NCI-H2196 (cell line): ENCODE measurements around the gene SLC39A9.
"Not testable (repeated sequence)": the region's sequence is repeated elsewhere in the genome, so short reads cannot be mapped to it uniquely, and the experiment has no call there.

ENCODE experiments used
- DNase-seq: peaks from one replicate; lab custom pipeline; 2025; ENCODE audit not compliant: unreplicated experiment; lab: John Stamatoyannopoulos, UW

The SLC39A9 gene

GRCh38 chr14:69416087-69416486, 17.6 kb downstream of the SLC39A9 start:
- not testable (repeated sequence) for DNase-seq

GRCh38 chr14:69423279-69423678, 24.8 kb downstream of the SLC39A9 start:
- no peak for DNase-seq

GRCh38 chr14:69424149-69424923, 25.8 kb downstream of the SLC39A9 start:
- DNase-seq = no peak

- no peak for DNase-seq
These were observed 29.1 kb downstream of the SLC39A9 start for GRCh38 chr14:69427596-69427995.

GRCh38 chr14:69428289-69428998, 30.0 kb downstream of the SLC39A9 start:
- no peak for DNase-seq

- no peak for DNase-seq
These were observed 31.2 kb downstream of the SLC39A9 start for GRCh38 chr14:69429643-69430042.

GRCh38 chr14:69430306-69430939, 31.9 kb downstream of the SLC39A9 start:
- DNase-seq = no peak

GRCh38 chr14:69432364-69432763, 33.9 kb downstream of the SLC39A9 start:
- DNase-seq = no peak

- DNase-seq = no peak
These were observed 41.2 kb downstream of the SLC39A9 start for GRCh38 chr14:69439521-69440270.

- DNase-seq = no peak
These were observed 43.5 kb downstream of the SLC39A9 start for GRCh38 chr14:69441948-69442347.

GRCh38 chr14:69443296-69443805, 44.9 kb downstream of the SLC39A9 start:
- DNase-seq = no peak

GRCh38 chr14:69449216-69449615, 50.7 kb downstream of the SLC39A9 start:
- no peak for DNase-seq

GRCh38 chr14:69451941-69452340, 53.4 kb downstream of the SLC39A9 start:
- DNase-seq = no peak

GRCh38 chr14:69458350-69458749, 59.9 kb downstream of the SLC39A9 start:
- no peak for DNase-seq

- DNase-seq = no peak
These were observed 60.6 kb downstream of the SLC39A9 start for GRCh38 chr14:69459122-69459521.

- peak; percentile 71 for DNase-seq
These were observed 61.7 kb downstream of the SLC39A9 start for GRCh38 chr14:69460093-69460701.

- no peak for DNase-seq
These were observed 65.9 kb downstream of the SLC39A9 start for GRCh38 chr14:69464379-69464778.

GRCh38 chr14:69464829-69465228, 66.3 kb downstream of the SLC39A9 start:
- DNase-seq = no peak

GRCh38 chr14:69468949-69469348, 70.5 kb downstream of the SLC39A9 start:
- no peak for DNase-seq

GRCh38 chr14:69471436-69471835, 72.9 kb downstream of the SLC39A9 start:
- no peak for DNase-seq

GRCh38 chr14:69471916-69472315, 73.4 kb downstream of the SLC39A9 start:
- DNase-seq = no peak
